Panc1 (cell line): Measurements from ENCODE around the gene TMEM187. TPM values are rescaled to one million over a fixed set of nuclear protein-coding genes. Genes with fewer than 3 reads are reported as not detected.
A peak's percentile ranks its signal among the peaks of the same experiment; 100 is the strongest.

Experiments
- ATAC-seq: fragments of 200-7000 bp; cut with Tn5 transposase; 2 replicates; pipeline ENCODE4 v1.9.1; 2020; ENCODE audit warnings: mild to moderate bottlenecking, moderate library complexity
- BruUV-seq: library from RNA; stranded (reverse); fragments of 400-500 nt; replicated peaks from 2 replicates; lab custom pipeline; 2021; lab: Mats Ljungman, UMichigan
- CTCF ChIA-PET: fragments of 300-600 bp; sonication (Branson Sonifier 250); formaldehyde crosslinking; loops from one replicate; lab custom pipeline; 2022; ENCODE audit warnings: antibody characterized with exemption; lab: Charles Lee
- POLR2A ChIA-PET: fragments of 300-600 bp; sonication (Branson Sonifier 250); formaldehyde crosslinking; loops from one replicate; lab custom pipeline; 2022; ENCODE audit warnings: antibody characterized with exemption; lab: Charles Lee
- DNase-seq: peaks from one replicate; pipeline ENCODE4 v3.0.0-alpha.2; 2010; ENCODE audit warnings: low read depth, low spot score
- H3K27ac ChIP-seq: 2 replicates; pipeline ENCODE4 v1.5.1; 2011; ENCODE audit warnings: mild to moderate bottlenecking, low read length, inconsistent platforms
- H3K27me3 ChIP-seq: fragments of 200-500 bp; sonication (Bioruptor generic); 2 replicates; pipeline ENCODE4 v1.6.0; 2014; ENCODE audit warnings: low read length, inconsistent platforms; ENCODE audit not compliant: control insufficient read depth, insufficient read depth
- H3K36me3 ChIP-seq: fragments of 200-500 bp; sonication (Bioruptor generic); 2 replicates; pipeline ENCODE4 v1.5.1; 2014; ENCODE audit warnings: inconsistent platforms, mild to moderate bottlenecking, low read length, moderate library complexity; ENCODE audit not compliant: control insufficient read depth, insufficient read depth
- H3K4me1 ChIP-seq: 2 replicates; pipeline ENCODE4 v1.5.1; 2011; ENCODE audit warnings: inconsistent platforms, mild to moderate bottlenecking, low read length, moderate library complexity; ENCODE audit not compliant: control insufficient read depth, insufficient read depth
- H3K4me3 ChIP-seq, 2 experiments: 2 replicates each; pipeline ENCODE4 v1.5.1; 2011 to 2012; ENCODE audit warnings: low read depth in 2 of 2, low read length in 2 of 2, mild to moderate bottlenecking in 2 of 2, inconsistent platforms in 1 of 2, moderate library complexity in 1 of 2
- H3K9me3 ChIP-seq: fragments of 200-500 bp; sonication (Bioruptor generic); 2 replicates; pipeline ENCODE4 v1.5.1; 2014; ENCODE audit warnings: low read depth, mild to moderate bottlenecking, inconsistent platforms, low read length, moderate library complexity; ENCODE audit not compliant: control insufficient read depth, insufficient read depth
- CTCF ChIP-seq: fragments of 450-650 bp; IDR thresholded peaks from 2 replicates; pipeline ENCODE4 v1.5.1; 2017; ENCODE audit warnings: mild to moderate bottlenecking
- POLR2AphosphoS5 ChIP-seq: IDR thresholded peaks from 2 replicates; pipeline ENCODE4 v1.6.1; 2012; ENCODE audit warnings: mild to moderate bottlenecking, low read depth, low read length, moderate library complexity
- SIN3A ChIP-seq: IDR thresholded peaks from 2 replicates; pipeline ENCODE4 v1.6.1; 2012; ENCODE audit warnings: low read depth, mild to moderate bottlenecking, low read length, moderate library complexity, borderline replicate concordance; ENCODE audit not compliant: insufficient read depth
- TCF7L2 ChIP-seq: IDR thresholded peaks from 2 replicates; pipeline ENCODE4 v1.6.1; 2011; ENCODE audit warnings: mild to moderate bottlenecking, low read depth, low read length, inconsistent platforms
- in situ Hi-C: cut with HindIII; loops from 2 replicates; pipeline ENCODE4 v1.10.0; 2016; ENCODE audit warnings: low sequenced_read_pairs, low pct_unique_long_range_greater_than_20kb
- intact Hi-C: fragments of 100-400 bp; cut with micrococcal nuclease; formaldehyde crosslinking; loops from one replicate; pipeline ENCODE4 v1.10.0; 2022; ENCODE audit not compliant: unreplicated experiment
- total RNA-seq: library from RNA; stranded (reverse); gene quantifications from one replicate; pipeline ENCODE4 v1.2.1, GENCODE V29; 2021; ENCODE audit not compliant: unreplicated experiment
- TF ChIP-seq, protein P1 (sequence below), 2 experiments: IDR thresholded peaks; 2 replicates each; pipeline ENCODE4 v1.6.1; 2011 to 2012; ENCODE audit warnings: low read depth in 2 of 2, control low read depth in 1 of 2, low read length in 1 of 2, mild to moderate bottlenecking in 1 of 2, moderate library complexity in 1 of 2; ENCODE audit not compliant: insufficient read depth in 1 of 2

Gene TMEM187
- total RNA-seq, 1 experiment from 2014 or later: 15.7 TPM

- Histone ChIP-seq H3K36me3 (peaks cover 7% of the 10 kb centered on the region), H3K4me1 (peaks cover 50% of the 10 kb centered on the region), H3K27ac (peak overlapping the region; percentile 99), H3K9me3 (no peaks in the 10 kb centered on the region), H3K4me3 (peak overlapping the region; percentile 79 to 95), H3K27me3 (no peaks in the 10 kb centered on the region)
- TF ChIP-seq POLR2AphosphoS5 (peak; percentile 93), CTCF (no peak), TCF7L2 (no peak; the same call in 1 of the 2 replicates), SIN3A (peak; percentile 93; the same call in 1 of the 2 replicates)
- POLR2A ChIA-PET: interaction anchor here (0.6 to 1.6 kb wide), 2 partner anchors 8 to 20 kb away, joined by 3 to 5 read pairs; no protein-coding TSS in a partner anchor
- in situ Hi-C loops: no loop called here
- BruUV-seq: no TSS peak
- ATAC-seq (peak; percentile 86), DNase-seq (peak; percentile 91)
- CTCF ChIA-PET: interaction anchor here (0.6 to 0.9 kb wide), 2 partner anchors 19 to 292 kb away, joined by 5 to 9 read pairs; no protein-coding TSS in a partner anchor
- intact Hi-C loops: loop anchor here (10.0 kb wide), 1 partner anchor 163 kb away; the partner anchor contains the start of gene PLXNB3
Observed at GRCh38 chrX:153927922-153928760, 44.4 kb upstream of the TMEM187 start.

- CTCF ChIA-PET: interaction anchor here (0.9 kb wide), 1 partner anchor 18 kb away, joined by 9 read pairs; no protein-coding TSS in a partner anchor
- intact Hi-C loops (loop anchor here (10.0 kb wide), 1 partner anchor 164 kb away; the partner anchor contains the start of gene PLXNB3), in situ Hi-C loops (no loop called here)
- POLR2A ChIA-PET: interaction anchor here (0.6 to 1.6 kb wide), 2 partner anchors 8 to 19 kb away, joined by 3 to 5 read pairs; no protein-coding TSS in a partner anchor
- no TSS peak for BruUV-seq
- Histone ChIP-seq H3K4me3 (peak overlapping the region; percentile 19 to 57), H3K4me1 (peaks cover 50% of the 10 kb centered on the region), H3K27ac (peak overlapping the region; percentile 79), H3K36me3 (peaks cover 7% of the 10 kb centered on the region), H3K27me3 (no peaks in the 10 kb centered on the region), H3K9me3 (no peaks in the 10 kb centered on the region)
- DNase-seq: no peak
- no peak for ATAC-seq
- no peak for TF ChIP-seq TCF7L2
- TF ChIP-seq SIN3A: no peak
- TF ChIP-seq, protein P1, sequence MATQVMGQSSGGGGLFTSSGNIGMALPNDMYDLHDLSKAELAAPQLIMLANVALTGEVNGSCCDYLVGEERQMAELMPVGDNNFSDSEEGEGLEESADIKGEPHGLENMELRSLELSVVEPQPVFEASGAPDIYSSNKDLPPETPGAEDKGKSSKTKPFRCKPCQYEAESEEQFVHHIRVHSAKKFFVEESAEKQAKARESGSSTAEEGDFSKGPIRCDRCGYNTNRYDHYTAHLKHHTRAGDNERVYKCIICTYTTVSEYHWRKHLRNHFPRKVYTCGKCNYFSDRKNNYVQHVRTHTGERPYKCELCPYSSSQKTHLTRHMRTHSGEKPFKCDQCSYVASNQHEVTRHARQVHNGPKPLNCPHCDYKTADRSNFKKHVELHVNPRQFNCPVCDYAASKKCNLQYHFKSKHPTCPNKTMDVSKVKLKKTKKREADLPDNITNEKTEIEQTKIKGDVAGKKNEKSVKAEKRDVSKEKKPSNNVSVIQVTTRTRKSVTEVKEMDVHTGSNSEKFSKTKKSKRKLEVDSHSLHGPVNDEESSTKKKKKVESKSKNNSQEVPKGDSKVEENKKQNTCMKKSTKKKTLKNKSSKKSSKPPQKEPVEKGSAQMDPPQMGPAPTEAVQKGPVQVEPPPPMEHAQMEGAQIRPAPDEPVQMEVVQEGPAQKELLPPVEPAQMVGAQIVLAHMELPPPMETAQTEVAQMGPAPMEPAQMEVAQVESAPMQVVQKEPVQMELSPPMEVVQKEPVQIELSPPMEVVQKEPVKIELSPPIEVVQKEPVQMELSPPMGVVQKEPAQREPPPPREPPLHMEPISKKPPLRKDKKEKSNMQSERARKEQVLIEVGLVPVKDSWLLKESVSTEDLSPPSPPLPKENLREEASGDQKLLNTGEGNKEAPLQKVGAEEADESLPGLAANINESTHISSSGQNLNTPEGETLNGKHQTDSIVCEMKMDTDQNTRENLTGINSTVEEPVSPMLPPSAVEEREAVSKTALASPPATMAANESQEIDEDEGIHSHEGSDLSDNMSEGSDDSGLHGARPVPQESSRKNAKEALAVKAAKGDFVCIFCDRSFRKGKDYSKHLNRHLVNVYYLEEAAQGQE (IDR thresholded peaks at IDR 0.05; ENCODE audit: insufficient read depth in 1 of 2, low read depth in 2 of 2, low read length in 1 of 2): no peak
- TF ChIP-seq POLR2AphosphoS5: no peak
- TF ChIP-seq CTCF: no peak
Observed at GRCh38 chrX:153928846-153929245, 43.7 kb upstream of the TMEM187 start.
